GM21576 (cell line): Measurements from ENCODE around the gene ACOT12.
"Not testable (repeated sequence)": the region's sequence is repeated elsewhere in the genome, so short reads cannot be mapped to it uniquely, and the experiment has no call there.

ENCODE experiments used
- ATAC-seq: cut with Tn5 transposase; IDR thresholded peaks from one replicate; pipeline ENCODE4 v1.9.1; 2021; ENCODE audit warnings: mild to moderate bottlenecking, moderate library complexity; ENCODE audit not compliant: unreplicated experiment

ACOT12 gene

GRCh38 chr5:81393783-81394718, at the start of gene ACOT12:
TSS of gene ACOT12 (minus strand) at chr5:81394134. CDS start at chr5:81394114, 20 bp downstream.
- ATAC-seq, result no peak

DNA sequence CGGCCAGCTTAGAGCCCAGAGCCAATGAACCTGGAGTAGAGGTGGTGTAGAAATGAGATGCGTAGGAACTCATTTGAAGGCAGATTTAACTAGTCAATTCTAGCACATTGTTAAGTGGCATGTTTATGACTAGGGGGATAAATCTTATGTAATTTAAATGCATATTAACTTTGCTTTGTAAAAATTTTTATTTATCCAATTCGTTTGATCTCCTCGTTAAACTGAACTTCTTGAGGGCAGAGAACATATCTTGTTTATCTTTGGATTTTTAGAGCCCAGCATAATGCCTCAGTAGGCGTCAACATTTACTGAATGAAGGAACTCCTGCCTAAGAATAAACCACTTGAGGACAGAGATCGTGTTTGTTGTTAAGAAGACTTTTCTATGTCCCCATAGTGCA, 41.1 kb upstream of the ACOT12 start:
- ATAC-seq, result no peak

GRCh38 chr5:81429985-81430384, 36.1 kb upstream of the ACOT12 start:
- ATAC-seq, result no peak

DNA sequence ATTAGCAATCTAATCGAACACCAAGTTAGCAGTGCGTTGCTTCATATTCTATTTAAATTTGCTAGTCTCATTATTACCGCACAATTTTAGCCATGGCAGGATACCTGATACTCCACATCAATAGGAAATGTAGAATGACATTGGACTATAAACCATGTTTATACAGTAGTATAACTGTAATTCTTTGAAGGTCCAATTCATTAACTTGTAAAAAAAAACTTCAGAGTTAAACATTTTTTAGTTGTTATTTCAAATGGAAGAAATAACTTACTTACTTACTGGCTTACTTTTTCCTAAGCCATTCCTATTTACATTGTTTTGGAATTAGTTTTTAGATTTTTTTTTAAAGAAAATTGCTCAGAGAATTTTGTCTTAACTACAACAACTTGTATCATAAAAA, 35.4 kb upstream of the ACOT12 start:
- no peak for ATAC-seq

- no peak for ATAC-seq
Observed at GRCh38 chr5:81428861-81429260, 34.9 kb upstream of the ACOT12 start.

GRCh38 chr5:81428446-81428845, 34.5 kb upstream of the ACOT12 start:
- no peak for ATAC-seq

DNA sequence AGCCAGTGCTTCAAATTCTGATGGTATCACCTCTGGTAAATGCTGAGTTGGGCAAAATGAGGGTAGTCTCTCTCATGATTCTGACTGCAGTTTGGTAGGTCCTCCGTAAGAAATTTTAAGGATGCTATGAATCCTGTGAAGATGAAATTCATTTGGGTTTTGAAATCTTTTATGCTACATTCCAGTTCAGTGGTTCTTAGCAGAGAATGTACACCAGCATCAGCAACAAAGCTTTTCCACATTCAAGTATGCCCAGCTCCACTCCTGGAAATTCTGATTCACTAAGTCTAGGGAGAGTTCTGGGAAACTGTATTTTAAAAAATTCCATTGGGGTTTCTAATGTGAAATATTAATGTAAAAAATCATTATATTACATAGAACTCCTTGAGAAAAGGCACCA, 33.6 kb upstream of the ACOT12 start:
- no peak for ATAC-seq

GRCh38 chr5:81426359-81427030, 32.6 kb upstream of the ACOT12 start:
- ATAC-seq, result no peak

GRCh38 chr5:81425569-81425968, 31.6 kb upstream of the ACOT12 start:
- no peak for ATAC-seq

GRCh38 chr5:81424728-81425127, 30.8 kb upstream of the ACOT12 start:
- ATAC-seq, result no peak

DNA sequence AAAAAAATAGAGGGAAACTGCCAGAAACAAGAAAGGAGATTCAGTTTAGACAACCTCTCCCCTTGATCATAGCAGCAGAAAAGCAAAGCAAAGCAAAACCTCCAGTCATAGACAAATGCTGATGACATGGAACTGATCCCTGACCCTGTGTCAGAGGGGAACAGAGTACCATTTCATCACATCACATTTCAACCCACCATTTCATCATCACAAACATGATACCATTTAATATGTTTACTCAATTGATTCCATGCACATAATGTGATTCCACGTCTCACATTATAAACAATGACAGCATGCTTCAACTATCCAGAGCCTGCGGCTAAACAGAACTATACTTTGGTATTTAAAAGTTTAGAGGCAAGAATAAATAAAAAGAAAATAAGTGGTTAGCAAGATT, 28.7 kb upstream of the ACOT12 start:
- ATAC-seq, result no peak

GRCh38 chr5:81420039-81420667, 26.2 kb upstream of the ACOT12 start:
- no peak for ATAC-seq

GRCh38 chr5:81418606-81419005, 24.7 kb upstream of the ACOT12 start:
- ATAC-seq, result no peak

GRCh38 chr5:81417052-81417451, 23.1 kb upstream of the ACOT12 start:
- ATAC-seq, result no peak

DNA sequence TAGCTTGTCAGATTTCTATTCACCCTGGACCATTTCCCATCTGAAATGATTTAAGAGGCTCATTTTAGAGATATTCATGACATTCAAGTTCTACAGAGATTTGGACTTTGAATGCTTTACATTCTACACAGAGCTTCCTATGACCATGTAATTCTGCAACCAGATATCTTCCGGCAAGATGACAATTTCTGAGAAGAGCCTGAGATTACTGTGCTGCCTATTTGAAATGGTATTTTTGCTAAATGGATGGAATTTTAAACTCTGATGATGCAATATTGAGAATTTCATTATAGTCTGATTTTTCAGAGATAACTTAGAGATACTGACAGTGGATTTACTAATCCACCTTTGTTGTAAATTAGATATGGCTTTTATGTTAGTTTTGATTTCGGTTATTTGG, 16.0 kb upstream of the ACOT12 start:
- no peak for ATAC-seq

DNA sequence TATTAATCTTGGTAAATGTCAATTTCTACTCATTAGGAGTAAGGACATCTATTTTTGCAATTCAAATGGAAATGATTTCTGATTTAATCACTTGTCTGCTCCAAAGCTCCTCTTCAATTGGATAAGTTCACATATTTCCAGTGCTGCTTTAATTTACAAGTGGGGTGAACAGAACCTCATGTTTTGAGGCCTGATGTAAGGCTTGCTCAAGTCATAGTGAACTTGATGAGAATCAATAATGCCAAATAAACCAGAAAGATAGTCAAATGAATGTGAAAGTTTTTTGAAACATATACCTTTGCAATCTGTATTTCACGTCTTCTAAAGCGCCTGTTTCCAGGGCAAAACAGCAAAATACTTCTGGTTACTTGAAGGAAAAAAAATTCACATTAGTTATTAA, 15.4 kb upstream of the ACOT12 start:
- ATAC-seq, result no peak

DNA sequence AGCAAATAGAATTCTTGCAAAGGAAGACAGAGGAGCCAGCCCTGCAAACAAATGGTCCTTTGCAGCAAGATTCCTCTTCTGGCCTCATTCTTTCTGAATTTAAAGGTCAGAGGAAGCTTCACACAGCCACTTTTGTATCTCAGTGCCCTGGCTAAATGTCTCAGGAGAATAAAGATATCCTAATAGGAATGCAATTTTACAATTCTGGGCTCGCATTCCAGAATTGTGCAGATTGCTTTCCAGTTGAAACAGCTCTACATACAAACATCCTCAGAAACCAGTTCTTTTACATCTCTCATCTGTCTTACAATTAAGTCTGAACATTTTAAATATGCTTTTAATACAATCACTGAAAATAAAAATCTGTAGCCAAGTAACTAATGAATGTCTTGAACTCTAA, 14.6 kb upstream of the ACOT12 start:
- no peak for ATAC-seq

GRCh38 chr5:81407811-81408210, 13.9 kb upstream of the ACOT12 start:
- not testable (repeated sequence) for ATAC-seq

- ATAC-seq, result no peak
Observed at GRCh38 chr5:81405126-81405891, 11.4 kb upstream of the ACOT12 start.

- no peak for ATAC-seq
Observed at GRCh38 chr5:81402192-81402930, 8.4 kb upstream of the ACOT12 start.
